PFSK-1 (cell line): ENCODE data around the gene CTDSPL2.

ENCODE experiments used
- FOXP2 ChIP-seq: optimal IDR thresholded peaks from 2 replicates; pipeline ENCODE3; 2011; ENCODE audit warnings: borderline replicate concordance, control low read depth, inconsistent platforms; ENCODE audit not compliant: insufficient read depth; ENCODE audit errors: extremely low read length, extremely low read depth
- POLR2AphosphoS5 ChIP-seq: IDR thresholded peaks from 2 replicates; pipeline ENCODE4 v1.6.1; 2012; ENCODE audit warnings: low read depth, mild to moderate bottlenecking, control low read depth, low read length, moderate library complexity
- REST ChIP-seq, 2 experiments: IDR thresholded peaks; 2 replicates each; pipeline versions ENCODE4 v1.6.1 to v1.8.0; 2011 to 2012; ENCODE audit warnings: low read depth in 2 of 2, low read length in 2 of 2, control low read depth in 1 of 2, inconsistent platforms in 1 of 2, mild to moderate bottlenecking in 1 of 2, moderate library complexity in 1 of 2; ENCODE audit not compliant: insufficient read depth in 1 of 2
- SIN3A ChIP-seq: IDR thresholded peaks from 2 replicates; pipeline ENCODE4 v1.6.1; 2012; ENCODE audit warnings: mild to moderate bottlenecking, low read length, moderate library complexity, borderline replicate concordance; ENCODE audit not compliant: insufficient read depth
- TAF1 ChIP-seq: IDR thresholded peaks from 2 replicates; pipeline ENCODE4 v1.6.1; 2012; ENCODE audit warnings: low read length, control low read depth, borderline replicate concordance; ENCODE audit not compliant: insufficient read depth

DNA sequence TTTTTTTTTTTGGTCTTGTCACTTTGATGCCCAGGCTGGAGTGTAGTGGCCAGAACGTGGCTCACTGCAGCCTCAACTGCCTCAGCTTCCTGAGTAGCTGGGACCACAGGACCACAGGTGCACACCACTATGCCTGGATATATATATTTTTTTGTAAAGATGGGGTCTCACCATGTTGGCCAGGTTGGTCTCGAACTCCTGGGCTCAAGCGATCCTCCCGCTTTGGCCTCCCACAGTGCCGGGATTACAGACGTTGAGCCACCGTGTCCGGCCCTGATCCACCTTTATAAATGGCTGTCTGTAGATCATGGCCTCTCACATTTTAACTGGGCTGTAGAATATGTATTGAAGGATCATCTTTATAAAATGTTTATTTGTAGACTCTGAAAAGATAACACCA lies 107.7 kb downstream of the CTDSPL2 start:
- TF ChIP-seq POLR2AphosphoS5 (no peak), SIN3A (no peak), FOXP2 (no peak), TAF1 (no peak), REST (IDR thresholded peaks at IDR 0.05; ENCODE audit: insufficient read depth in 1 of 2, low read depth in 2 of 2, low read length in 2 of 2) (no peak)
